ENCODE results near the gene CORO7.

Gene CORO7

DNA sequence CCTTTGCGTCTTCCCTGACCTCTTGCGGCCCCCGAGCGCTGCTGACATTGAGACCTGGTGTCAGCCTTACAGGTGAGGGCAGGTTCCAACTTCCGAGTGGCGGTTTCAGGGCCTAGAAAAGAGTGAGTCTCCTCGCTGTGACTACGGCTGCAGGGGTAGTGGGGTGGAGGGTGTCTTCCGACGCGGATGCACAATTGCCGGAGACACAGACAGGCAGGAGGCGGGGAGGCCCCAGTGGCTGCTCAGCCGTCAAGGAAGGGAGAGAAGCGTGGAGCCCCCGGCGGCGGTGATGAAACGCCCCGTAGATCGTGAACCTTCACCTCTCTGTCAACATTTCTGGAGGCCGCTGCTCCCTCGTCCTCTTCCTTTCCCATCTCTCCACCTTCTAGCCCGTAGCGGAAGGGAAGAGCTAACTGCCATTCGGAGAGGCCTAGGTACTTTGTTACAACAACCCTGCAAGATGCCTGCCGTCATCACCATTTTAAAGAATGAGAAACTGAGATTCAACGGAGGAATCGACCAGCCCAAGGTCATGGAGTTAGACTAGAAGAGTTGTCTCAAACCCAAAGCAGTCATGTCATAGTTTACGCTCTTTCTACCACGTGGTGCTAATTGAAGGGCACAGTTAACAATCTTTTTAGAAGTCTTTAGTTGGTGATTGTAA, 9.8 kb upstream of the CORO7 start:
- no peak for DNase-seq

- DNase-seq = peak; percentile 99
Observed at GRCh38 chr16:4425378-4426020, 9.1 kb upstream of the CORO7 start, which contains the start of gene DNAJA3. TSS of gene DNAJA3 (plus strand) at chr16:4425868. CDS start at chr16:4425882, 14 bp downstream.

DNA sequence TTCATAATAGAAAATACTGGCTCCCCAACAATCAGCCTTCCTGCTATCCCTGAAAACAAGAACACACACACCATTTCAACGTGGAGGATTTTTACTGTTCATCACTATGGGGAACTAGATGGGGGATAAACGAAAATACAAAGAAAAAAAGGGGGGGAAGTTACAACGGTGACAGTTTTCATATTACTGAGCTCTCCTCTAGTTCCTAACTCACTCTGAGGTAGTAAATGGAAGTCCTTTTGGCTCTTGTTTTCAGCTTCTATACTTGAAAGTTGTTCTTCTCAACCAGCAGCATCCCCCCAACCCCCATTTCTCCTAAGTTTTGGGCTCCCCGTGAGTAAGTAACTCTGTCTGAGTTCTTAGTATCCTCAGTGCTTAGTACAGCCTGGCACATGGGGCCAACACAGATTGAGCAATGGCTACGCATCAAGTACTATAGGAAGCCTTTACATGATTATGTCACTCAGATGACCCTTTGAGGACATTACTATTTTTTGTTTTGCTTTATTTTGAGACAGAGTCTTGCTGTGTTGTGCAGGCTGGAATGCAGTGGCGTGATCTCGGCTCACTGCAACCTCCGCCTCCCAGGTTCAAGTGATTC, 4.2 kb upstream of the CORO7 start:
- no peak for DNase-seq

GRCh38 chr16:4419402-4419959, 3.1 kb upstream of the CORO7 start:
- no peak for DNase-seq

- DNase-seq = peak; percentile 69
Observed at GRCh38 chr16:4415538-4416199, 727 bp downstream of the CORO7 start.

DNA sequence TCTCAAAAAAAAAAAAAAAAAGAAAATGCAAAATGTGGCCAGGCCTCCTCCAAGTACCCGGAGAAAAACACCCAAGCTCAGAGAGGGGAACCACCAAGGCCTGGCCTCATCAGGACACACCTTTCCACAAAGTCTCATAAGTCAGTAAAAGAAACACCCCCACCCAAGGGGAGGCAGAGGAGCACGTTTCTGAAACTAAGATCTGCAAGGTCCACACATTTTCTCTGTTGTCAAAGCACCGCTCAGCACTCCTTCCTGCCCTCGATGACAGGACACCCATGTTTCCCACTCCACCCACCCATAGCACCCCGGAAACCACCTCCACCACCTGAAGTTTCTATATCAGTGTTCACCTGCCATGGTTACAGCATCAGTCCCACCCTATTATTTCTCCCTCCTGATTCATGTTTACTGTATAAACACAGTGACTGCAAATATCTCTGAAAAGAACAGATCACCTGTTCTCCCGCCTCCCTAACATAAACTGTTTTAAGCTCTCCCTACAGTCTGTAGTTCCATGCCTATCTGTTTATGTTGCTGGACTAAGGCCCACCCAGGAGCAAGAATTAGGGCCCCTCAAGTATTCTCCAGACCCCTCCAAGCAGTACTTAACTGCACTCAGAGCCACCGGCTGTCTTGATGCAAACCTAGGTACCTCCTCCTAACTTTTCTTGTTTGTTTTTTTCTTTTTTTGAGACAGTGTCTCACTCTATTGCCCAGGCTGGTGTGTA, 2.0 kb downstream of the CORO7 start:
- no peak for DNase-seq

GRCh38 chr16:4412854-4413253, 3.5 kb downstream of the CORO7 start:
- DNase-seq = no peak

- DNase-seq = no peak
Observed at GRCh38 chr16:4412159-4412558, 4.2 kb downstream of the CORO7 start.

- DNase-seq = peak; percentile 75
Observed at GRCh38 chr16:4411684-4412083, 4.7 kb downstream of the CORO7 start.

- no peak for DNase-seq
Observed at GRCh38 chr16:4410335-4411075, 5.9 kb downstream of the CORO7 start.

DNA sequence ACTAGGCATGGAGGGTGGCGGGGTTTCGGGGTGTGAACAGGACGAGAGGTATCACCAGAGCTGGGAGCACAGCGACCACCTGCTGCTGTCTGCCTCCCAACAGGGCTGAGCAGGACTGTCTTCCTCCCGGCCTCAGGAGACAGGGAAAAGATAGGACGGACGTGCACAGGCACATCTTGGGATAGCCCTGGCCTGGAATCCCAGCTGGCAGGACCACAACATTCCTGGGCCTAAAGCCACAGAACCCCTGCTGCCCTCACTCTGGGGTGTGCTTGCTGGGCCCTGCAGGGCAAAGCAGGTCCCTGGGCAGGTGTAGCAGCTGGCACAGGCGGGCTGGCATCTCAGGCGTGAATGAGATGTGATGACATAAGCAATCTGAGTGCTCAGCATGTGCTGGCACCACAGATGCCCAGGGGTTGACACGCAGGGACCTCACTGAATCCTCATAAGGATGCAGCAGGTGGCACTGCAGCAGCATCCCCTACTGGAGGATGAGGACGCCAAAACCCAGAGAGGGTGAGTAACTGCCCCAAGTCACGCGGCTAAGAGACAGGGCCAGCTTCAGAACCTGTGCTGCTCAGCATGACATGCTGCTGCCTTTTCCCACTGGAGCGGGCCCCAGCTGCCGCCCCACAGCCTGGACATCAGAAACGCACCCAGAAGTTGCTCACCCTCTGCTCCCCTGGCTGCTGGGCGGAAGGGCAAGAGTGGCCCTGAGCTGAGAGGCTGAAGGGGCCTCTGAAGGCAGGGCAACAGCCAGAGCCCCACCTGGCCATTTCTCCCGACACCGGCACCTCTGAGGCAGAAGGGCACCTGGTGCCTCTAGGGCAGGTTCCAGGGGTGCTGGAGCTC, 7.1 kb downstream of the CORO7 start:
- no peak for DNase-seq

GRCh38 chr16:4408323-4408690, 8.1 kb downstream of the CORO7 start:
- no peak for DNase-seq

DNA sequence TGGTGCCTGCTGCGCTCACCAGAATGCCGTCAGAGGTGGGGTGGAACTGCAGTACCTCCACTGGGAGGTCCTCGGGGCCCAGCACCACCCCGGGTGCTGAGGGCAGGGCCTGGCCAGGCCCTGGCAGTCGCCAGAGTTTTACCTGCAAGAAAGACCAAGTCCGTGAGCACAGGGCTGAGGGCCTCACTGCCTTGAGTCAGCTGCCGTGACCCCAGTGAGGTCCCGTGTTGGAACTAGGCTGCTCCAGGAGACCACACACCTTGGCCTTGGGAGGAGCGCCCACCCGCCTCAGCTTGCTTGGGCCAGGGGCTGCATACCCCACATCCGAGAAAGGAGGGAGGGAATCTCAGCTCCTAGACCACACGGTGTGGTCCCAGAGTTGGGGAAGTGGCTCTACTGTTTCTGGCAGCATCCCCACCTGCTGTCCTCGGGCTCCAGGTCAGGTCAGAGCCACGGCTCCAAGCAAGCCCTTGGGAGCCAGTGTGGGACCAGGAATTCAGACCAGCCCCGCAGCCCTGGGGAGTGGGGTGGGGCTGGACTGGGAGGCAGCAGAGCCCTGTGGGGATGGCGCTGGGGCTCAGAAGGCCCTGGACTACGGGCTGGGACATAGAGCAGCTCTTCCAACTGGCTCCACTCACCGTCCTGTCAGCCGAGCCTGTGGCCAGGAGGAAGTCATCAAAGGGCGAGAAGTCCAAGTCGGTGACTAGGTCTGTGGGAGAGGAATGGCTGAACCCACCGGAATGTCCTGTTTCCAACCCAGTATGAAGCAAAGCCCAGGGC, 8.7 kb downstream of the CORO7 start:
- DNase-seq = no peak

- DNase-seq = no peak
Observed at GRCh38 chr16:4404967-4405696, 11.3 kb downstream of the CORO7 start.

- DNase-seq = no peak
Observed at GRCh38 chr16:4404247-4404966, 12.0 kb downstream of the CORO7 start.

- DNase-seq = no peak
Observed at GRCh38 chr16:4403133-4403949, 13.1 kb downstream of the CORO7 start.

DNA sequence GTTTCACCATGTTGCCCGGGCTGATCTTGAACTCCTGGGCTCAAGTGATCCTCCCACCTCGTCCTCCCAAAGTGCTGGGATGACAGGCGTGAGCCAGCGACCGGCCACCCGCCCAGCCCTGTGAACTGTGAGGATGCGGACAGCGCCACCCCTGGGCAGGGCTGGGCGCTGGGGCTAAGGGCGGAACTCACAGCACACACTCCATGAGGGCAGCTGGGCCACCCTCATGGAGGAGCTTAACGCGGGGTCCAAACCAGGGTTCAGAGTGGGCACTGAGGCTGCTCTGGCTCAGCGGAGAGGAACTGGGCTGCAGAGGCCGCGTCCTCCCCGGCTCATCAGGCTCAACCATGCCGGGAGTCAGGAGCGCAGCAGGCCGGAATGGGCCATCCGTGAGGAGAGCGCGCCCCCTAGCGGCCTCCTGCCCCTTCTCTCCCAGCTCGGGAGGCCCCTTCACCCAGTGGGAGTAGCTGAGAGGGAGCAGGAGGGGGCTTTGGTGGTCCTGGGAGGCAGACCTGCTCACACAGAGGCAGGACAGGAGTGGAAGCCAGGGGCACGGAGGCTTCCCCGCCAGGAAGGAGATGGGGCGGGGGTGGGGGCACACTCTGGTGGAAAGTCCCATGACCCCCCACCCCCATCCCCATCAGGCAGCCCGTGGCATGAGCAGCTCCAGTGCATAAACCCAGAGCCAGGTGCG, 13.8 kb downstream of the CORO7 start:
- peak; percentile 92 for DNase-seq
